HG03045 (cell line): Measurements from ENCODE around the gene SLC35G1.

ENCODE experiments used
- ATAC-seq: cut with Tn5 transposase; IDR thresholded peaks from one replicate; pipeline ENCODE4 v1.9.1; 2021; ENCODE audit warnings: mild to moderate bottlenecking, moderate library complexity; ENCODE audit not compliant: unreplicated experiment

The SLC35G1 gene

DNA sequence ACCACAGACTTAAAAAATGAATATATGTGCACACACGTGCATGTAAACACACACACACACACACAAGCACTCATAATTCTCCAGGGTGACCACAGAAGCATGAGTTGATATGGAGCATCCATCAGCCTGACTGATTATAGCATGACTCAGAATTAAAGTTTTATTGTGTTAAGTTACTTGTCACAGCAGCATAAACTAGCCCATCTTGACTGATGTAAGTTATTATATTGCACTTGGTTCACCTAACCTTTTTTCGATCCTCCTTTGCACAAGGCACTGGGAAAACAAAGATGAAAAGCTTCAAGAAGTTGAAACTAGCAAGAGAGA is 18.8 kb upstream of the SLC35G1 start:
- no peak for ATAC-seq

GRCh38 chr10:93876381-93876780 is 17.4 kb upstream of the SLC35G1 start:
- no peak for ATAC-seq

DNA sequence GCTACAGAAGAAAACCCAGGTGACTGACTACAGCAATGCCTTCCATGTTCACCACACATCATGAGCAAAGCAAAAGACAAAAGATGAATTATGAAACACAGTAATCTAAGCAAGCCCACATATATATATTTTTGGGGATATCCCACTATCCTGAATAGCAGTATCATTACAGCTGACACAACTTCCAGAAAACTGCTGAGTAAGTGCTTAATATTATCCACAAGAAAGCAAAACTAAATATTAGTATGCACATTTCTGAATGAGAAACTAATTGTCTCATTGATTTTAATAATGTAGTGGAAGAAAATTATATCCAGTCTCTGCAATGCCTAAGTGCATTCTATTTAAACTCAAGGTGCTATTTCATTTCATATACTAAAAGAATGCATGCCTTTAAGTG is 14.5 kb upstream of the SLC35G1 start:
- no peak for ATAC-seq

DNA sequence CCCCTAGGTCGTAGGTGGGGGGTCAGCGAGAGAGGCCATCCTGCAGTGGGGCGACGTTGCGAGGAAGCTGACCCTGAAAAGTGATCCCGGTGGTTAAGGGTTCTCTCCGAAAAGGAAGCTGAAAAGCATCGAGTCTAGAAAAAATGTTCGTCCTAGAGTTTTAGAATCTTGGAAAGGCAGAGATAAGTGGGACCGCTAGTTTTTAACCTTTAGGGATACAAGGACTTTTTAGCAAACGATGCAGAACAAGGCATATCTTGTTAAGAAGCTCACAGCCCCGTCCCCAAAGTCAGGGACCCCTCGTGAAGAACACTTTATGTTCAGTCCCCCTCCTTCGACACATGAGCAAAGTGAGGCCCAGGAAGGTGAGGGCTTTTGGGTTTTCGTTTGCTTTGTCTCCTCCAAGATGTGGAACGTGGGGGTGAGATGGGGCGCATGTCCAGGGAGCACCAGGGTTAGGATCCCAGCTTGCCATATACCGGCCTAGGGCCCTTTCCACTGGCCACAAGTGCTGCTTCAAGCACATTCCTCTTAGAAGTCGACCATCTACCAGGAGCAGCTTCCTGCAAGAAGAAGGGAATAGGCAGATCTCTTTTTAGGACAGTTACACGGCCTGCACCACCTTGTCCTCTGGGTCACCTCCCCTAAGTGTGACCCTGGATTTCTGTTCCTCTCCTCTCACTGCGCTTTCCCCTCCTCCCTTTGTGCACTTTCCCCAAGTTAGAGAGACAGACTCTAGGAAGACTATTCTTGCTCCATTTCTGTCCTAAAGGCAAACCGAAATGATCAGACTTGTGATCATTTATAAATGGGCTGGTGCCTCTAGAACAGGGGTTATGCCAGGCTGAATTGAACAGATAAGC is 969 bp downstream of the SLC35G1 start:
- ATAC-seq = no peak

GRCh38 chr10:93897070-93897780 is 3.4 kb downstream of the SLC35G1 start:
- ATAC-seq = no peak

DNA sequence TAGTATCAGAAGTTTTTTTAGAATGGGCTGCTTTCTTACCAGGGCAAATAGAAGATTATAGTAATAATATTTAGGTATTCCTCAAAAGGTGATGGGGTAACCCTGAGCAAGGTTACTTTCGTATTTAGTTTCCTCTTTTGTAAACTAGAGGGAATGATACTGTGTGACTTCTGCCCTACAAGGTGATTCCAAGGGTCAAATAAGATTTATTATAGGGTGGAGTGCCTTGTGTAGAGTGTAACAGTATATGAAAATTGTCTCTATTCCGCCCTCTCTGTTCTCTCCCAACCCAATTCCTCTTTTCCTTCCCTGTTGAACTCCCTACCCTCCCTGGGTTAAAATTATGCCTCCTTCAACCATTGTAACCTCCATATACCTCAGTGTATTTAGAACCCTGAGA is 5.3 kb downstream of the SLC35G1 start:
- ATAC-seq = no peak

GRCh38 chr10:93903051-93903450 is 9.3 kb downstream of the SLC35G1 start:
- ATAC-seq = no peak

DNA sequence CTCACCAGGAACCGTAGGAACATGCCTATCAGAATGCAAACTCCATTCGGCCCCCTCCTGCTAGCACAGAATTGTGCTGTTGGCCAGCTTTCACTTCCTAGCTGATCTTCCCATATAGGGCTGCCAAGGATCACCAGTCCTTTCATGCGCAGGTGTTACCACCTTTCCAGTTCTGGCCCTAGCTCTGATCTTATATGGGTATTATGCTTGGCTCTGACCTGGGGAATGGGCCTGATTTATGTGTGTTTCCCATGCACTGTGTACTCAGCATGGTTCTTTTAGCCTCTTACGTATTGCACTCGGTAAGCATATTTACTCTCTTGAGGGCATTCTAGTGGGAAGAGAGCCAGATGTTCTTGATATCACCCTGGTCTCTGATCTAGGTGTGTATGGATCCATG is 11.1 kb downstream of the SLC35G1 start:
- no peak for ATAC-seq

- ATAC-seq = no peak
These were observed 13.3 kb downstream of the SLC35G1 start for GRCh38 chr10:93907059-93907458.

- no peak for ATAC-seq
These were observed 18.1 kb downstream of the SLC35G1 start for GRCh38 chr10:93911866-93912265.

DNA sequence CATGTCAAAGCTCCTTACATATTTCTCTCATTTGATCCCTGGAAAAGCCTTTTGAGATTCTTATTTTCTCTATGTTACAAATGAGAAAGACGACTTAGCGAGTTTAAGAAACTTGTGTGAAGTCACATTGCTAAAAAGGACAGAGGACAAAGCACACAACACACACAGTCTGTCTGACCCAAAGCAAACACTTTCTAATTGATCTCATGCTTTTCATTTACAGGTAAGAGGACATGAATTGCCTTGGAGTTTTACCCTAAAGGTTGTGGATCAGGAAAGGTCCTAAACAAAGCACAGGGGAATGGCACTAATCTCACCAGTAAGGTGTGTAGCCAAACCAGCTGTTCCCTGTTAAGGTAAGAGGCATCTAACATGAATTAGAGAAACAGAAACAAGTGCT is 18.7 kb downstream of the SLC35G1 start:
- no peak for ATAC-seq

GRCh38 chr10:93913706-93914105 is 19.9 kb downstream of the SLC35G1 start:
- ATAC-seq = no peak

GRCh38 chr10:93915598-93915997 is 21.8 kb downstream of the SLC35G1 start:
- no peak for ATAC-seq

DNA sequence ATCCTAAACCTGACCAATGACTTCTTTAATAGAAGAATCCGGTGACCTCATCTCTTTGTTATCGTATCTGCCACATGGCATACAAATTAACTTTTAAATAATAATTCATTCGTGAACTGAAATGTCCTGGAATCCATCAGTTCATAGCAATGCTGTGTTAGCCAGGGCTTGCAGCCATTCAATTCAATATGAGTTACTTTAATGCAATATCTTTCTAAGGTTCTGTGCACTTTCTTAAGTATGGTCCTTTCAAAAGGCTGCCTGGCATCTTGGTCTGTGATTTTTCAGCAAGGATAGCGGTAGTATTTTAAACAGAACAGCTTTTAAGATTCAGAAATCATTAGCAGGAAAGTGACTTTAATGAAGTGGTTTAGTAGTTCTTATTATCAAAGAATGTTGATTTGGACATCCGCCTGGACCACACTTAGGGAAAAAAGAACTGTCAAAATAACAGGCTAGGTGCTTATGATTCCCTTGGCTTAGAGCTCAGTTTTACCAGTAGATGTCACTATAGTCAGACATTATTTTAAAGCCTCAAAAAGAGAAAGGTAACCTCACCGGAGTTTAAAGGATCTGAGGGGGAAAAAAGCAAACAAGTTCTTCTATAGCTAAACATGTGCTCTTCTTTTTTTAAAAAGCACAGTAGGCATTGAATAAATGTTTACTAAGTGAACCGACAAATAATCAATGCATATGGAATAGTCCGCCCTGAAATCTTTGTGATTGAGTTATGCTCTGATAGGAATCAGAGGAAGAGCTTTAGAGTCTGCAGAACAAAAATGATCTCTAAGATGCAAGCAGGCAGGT is 22.7 kb downstream of the SLC35G1 start:
- no peak for ATAC-seq

GRCh38 chr10:93917064-93917391 is 23.2 kb downstream of the SLC35G1 start:
- ATAC-seq = no peak

GRCh38 chr10:93917821-93918220 is 24.0 kb downstream of the SLC35G1 start:
- ATAC-seq = no peak

DNA sequence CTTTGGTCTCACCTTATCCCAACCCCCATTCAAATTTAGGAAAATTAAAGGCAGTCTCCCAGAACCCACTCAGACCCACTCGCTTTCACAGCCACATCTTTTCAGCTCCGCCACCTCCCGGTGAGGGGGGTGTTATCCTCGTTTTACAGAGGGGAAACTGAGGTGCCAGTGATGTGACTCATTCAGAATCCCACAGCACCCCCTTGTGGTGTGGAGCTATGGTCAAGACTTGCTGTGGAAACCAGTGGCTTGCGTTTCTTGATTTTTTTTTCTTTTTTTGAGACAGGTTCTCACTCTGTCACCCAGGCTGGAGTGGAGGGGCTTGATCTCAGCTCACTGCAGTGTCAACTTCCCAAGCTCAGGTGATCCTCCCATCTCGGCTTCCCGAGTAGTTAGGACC is 27.6 kb downstream of the SLC35G1 start:
- no peak for ATAC-seq

DNA sequence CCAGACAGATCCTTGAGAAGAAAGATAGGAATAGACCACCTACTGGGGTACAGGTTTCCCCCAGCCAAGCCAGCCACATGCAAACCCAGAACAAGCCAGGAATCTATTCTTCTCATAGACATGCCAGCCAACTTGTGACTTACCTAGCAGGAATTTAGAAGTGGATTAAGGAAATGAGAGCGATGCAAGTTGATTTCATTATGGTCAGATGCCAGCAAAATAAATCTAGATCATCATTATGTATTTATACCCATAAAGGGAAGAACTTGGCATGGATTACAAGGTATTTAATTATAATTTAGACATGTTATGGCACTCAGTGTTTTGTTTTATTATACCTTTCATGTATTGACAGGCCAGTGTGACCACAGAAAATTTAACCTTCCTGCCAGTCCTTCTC is 32.8 kb downstream of the SLC35G1 start:
- ATAC-seq = no peak

- no peak for ATAC-seq
These were observed 44.4 kb downstream of the SLC35G1 start for GRCh38 chr10:93938140-93938539.

DNA sequence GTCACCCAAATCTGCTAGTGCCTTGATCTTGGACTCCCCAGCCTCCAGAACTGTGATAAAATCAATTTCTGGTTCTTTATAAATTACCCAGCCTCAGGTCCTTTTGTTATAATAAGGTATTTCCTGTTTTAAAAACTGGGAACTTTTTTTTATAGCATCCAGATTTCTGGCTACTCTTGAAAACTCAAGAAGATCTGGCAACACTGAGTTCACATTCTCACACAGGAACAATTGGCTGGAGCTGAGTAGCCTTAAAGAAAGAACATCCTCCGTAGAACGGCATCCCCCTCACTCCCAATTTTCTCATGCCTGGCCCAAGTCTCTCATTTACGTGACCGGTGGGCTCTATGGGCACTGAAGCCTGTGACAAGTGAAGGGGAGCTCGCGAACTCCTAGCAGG is 47.1 kb downstream of the SLC35G1 start:
- no peak for ATAC-seq

- ATAC-seq = no peak
These were observed 47.8 kb downstream of the SLC35G1 start for GRCh38 chr10:93941606-93942005.

DNA sequence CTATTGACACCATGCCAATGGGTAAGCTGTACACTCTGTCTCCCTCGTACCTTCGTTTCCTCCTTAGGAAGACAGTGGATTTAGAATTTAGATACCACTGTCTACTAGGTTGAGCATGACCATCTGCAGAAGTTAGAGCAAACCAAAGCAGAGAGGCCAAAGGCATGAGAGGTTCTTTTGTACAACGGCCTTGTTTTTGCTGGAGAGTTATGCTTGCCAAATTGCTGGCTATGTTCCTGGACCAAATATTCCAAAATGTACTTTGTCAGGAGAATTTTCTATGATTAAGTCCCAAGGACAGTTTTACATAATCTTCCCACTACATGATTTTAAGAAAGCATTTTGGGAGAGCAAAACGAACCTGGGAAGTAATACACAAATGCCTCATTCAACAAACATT is 52.0 kb downstream of the SLC35G1 start:
- ATAC-seq = no peak
